Effector CD8-positive, alpha-beta T cell (primary cell): ENCODE data around the gene CASKIN1.
"Not testable (repeated sequence)": the region's sequence is repeated elsewhere in the genome, so short reads cannot be mapped to it uniquely, and the experiment has no call there.

Experiments used
- DNase-seq: peaks from one replicate; lab custom pipeline; 2025; lab: John Stamatoyannopoulos, UW

Gene CASKIN1

GRCh38 chr16:2209258-2210008, 13.0 kb upstream of the CASKIN1 start:
- no peak for DNase-seq

GRCh38 chr16:2208772-2209171, 12.4 kb upstream of the CASKIN1 start:
- DNase-seq, result no peak

- no peak for DNase-seq
Measured at GRCh38 chr16:2208308-2208707, 11.9 kb upstream of the CASKIN1 start.

GRCh38 chr16:2207872-2208271, 11.5 kb upstream of the CASKIN1 start:
- DNase-seq, result no peak

GRCh38 chr16:2206780-2207433, 10.5 kb upstream of the CASKIN1 start:
- no peak for DNase-seq

- no peak for DNase-seq
Measured at GRCh38 chr16:2206420-2206779, 10.0 kb upstream of the CASKIN1 start.

GRCh38 chr16:2205967-2206313, 9.5 kb upstream of the CASKIN1 start:
- no peak for DNase-seq

- DNase-seq, result peak; percentile 86
Measured at GRCh38 chr16:2205104-2205966, 8.9 kb upstream of the CASKIN1 start, which contains the start of gene MLST8. MLST8 (plus strand) TSS chr16:2205454; CDS start chr16:2206086, 632 bp downstream.

GRCh38 chr16:2204416-2205103, 8.2 kb upstream of the CASKIN1 start:
- DNase-seq, result no peak

GRCh38 chr16:2203119-2203688, 6.8 kb upstream of the CASKIN1 start:
- DNase-seq, result not testable (repeated sequence)

- DNase-seq, result no peak
Measured at GRCh38 chr16:2200313-2200712, 3.9 kb upstream of the CASKIN1 start.

GRCh38 chr16:2199621-2200139, 3.3 kb upstream of the CASKIN1 start:
- no peak for DNase-seq

- no peak for DNase-seq
Measured at GRCh38 chr16:2199095-2199494, 2.7 kb upstream of the CASKIN1 start.

- no peak for DNase-seq
Measured at GRCh38 chr16:2198283-2198682, 1.9 kb upstream of the CASKIN1 start.

GRCh38 chr16:2197765-2198164, 1.4 kb upstream of the CASKIN1 start:
- no peak for DNase-seq

GRCh38 chr16:2196981-2197511, 641 bp upstream of the CASKIN1 start:
- no peak for DNase-seq

- no peak for DNase-seq
Measured at GRCh38 chr16:2195322-2196161, 863 bp downstream of the CASKIN1 start.

GRCh38 chr16:2194852-2195321, 1.5 kb downstream of the CASKIN1 start:
- peak; percentile 8 for DNase-seq

- DNase-seq, result no peak
Measured at GRCh38 chr16:2194166-2194834, 2.1 kb downstream of the CASKIN1 start.

- no peak for DNase-seq
Measured at GRCh38 chr16:2191446-2191706, 5.0 kb downstream of the CASKIN1 start.
